ENCODE measurements around the gene CLDN22. TPM values are rescaled to one million over a fixed set of nuclear protein-coding genes. Genes with fewer than 3 reads are reported as not detected.

Gene CLDN22
- total RNA-seq, 1 donor: under 0.01 TPM

- TF ChIP-seq, protein P1, sequence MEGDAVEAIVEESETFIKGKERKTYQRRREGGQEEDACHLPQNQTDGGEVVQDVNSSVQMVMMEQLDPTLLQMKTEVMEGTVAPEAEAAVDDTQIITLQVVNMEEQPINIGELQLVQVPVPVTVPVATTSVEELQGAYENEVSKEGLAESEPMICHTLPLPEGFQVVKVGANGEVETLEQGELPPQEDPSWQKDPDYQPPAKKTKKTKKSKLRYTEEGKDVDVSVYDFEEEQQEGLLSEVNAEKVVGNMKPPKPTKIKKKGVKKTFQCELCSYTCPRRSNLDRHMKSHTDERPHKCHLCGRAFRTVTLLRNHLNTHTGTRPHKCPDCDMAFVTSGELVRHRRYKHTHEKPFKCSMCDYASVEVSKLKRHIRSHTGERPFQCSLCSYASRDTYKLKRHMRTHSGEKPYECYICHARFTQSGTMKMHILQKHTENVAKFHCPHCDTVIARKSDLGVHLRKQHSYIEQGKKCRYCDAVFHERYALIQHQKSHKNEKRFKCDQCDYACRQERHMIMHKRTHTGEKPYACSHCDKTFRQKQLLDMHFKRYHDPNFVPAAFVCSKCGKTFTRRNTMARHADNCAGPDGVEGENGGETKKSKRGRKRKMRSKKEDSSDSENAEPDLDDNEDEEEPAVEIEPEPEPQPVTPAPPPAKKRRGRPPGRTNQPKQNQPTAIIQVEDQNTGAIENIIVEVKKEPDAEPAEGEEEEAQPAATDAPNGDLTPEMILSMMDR (IDR thresholded peaks at IDR 0.05; ENCODE audit: insufficient read depth, low read length): no peak
- peak; percentile 74 for DNase-seq (ENCODE audit: low read depth)
- H3K4me3 ChIP-seq (ENCODE audit: low read depth, low read length): no peak overlapping the region
These were observed 40.3 kb upstream of the CLDN22 start for GRCh38 chr4:183360161-183360919.

DNA sequence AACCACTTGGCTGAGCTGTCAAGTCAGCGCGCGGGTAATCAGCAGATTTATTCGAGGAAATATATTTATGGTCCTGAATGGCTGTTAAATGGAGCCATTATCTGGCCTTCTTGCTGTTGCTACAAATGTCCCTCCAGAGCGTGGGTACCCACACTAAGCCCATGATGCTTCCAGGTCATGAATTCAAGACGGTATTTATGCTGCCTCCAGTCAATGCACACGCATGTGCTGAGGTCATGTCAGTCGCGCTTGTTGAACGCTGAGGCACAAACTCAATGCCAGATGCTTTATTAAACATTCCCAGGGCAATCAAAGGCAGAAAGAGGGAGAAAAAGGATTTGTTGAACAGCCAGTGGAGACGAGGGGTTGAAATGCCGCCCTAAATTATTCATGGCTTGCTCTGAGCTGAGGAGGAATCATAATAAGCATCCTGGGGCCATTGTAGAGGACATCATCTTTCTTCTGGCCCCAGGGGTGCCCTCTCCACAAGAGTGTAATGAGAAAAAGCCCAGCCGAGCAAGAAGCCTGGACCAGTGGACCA, 38.2 kb upstream of the CLDN22 start:
- no peak overlapping the region for H3K4me3 ChIP-seq (ENCODE audit: low read depth, low read length)
- DNase-seq (ENCODE audit: low read depth): no peak
- TF ChIP-seq, protein P1 (IDR thresholded peaks at IDR 0.05; ENCODE audit: insufficient read depth, low read length): no peak

- H3K4me3 ChIP-seq (ENCODE audit: low read depth, low read length): no peak overlapping the region
- TF ChIP-seq, protein P1 (IDR thresholded peaks at IDR 0.05; ENCODE audit: insufficient read depth, low read length): no peak
- no peak for DNase-seq (ENCODE audit: low read depth)
These were observed 37.0 kb upstream of the CLDN22 start for GRCh38 chr4:183356931-183357675.

GRCh38 chr4:183356173-183356830, 36.2 kb upstream of the CLDN22 start:
- DNase-seq (ENCODE audit: low read depth): no peak
- H3K4me3 ChIP-seq (ENCODE audit: low read depth, low read length): no peak overlapping the region
- TF ChIP-seq, protein P1 (IDR thresholded peaks at IDR 0.05; ENCODE audit: insufficient read depth, low read length): no peak

- DNase-seq (ENCODE audit: low read depth): peak; percentile 94
- no peak overlapping the region for H3K4me3 ChIP-seq (ENCODE audit: low read depth, low read length)
- TF ChIP-seq, protein P1 (IDR thresholded peaks at IDR 0.05; ENCODE audit: insufficient read depth, low read length): no peak
These were observed 35.3 kb upstream of the CLDN22 start for GRCh38 chr4:183355405-183355804.

DNA sequence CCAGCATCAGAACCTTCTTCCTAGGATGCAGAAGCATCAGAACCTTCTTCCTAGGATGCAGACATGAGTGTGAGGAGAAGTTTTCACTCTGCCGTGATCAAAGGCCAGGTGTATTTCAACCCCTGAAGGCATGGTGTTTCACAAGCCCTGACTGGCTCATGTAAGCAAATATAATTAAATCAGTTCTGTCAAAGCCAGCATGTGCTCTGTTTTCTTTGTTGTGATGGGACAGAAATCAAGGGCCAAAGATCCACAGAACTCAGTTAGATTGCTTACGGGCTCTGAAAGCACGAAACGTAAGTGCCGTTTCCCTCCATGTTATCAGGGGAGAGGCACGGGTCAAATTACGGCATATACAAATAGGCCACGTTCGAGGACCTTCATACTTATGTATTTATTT, 34.1 kb upstream of the CLDN22 start:
- H3K4me3 ChIP-seq (ENCODE audit: low read depth, low read length): no peak overlapping the region
- TF ChIP-seq, protein P1 (IDR thresholded peaks at IDR 0.05; ENCODE audit: insufficient read depth, low read length): no peak
- no peak for DNase-seq (ENCODE audit: low read depth)

All from fibroblast of the aortic adventitia (primary cell).